A549 (cell line): ENCODE data around the gene PIGN.

Source experiments
- CTCF ChIP-seq: fragments of >200 bp; sonication (Bioruptor Twin); formaldehyde crosslinking; IDR thresholded peaks from 3 replicates; pipeline ENCODE4 v1.5.1; 2016
- HMGXB4 ChIP-seq: fragments of 250-450 bp; sonication (Bioruptor Pico); IDR thresholded peaks from 2 replicates; pipeline ENCODE4 v1.5.0; 2021; ENCODE audit warnings: mild to moderate bottlenecking, moderate library complexity, borderline replicate concordance
- MAFK ChIP-seq: fragments of 450-650 bp; IDR thresholded peaks from 2 replicates; pipeline ENCODE4 v1.6.1; 2014; ENCODE audit not compliant: partially characterized antibody
- POLR2A ChIP-seq: IDR thresholded peaks from 2 replicates; pipeline ENCODE4 v1.6.1; 2012; ENCODE audit warnings: mild to moderate bottlenecking, low read length

GRCh38 chr18:62044490-62045000, 142.3 kb downstream of the PIGN start:
- TF ChIP-seq HMGXB4 (no peak), MAFK (no peak), CTCF (no peak), POLR2A (no peak)
